NCI-H2081 treated with DMSO at 0.1 percent for 48 hours (cell line): ENCODE results near the gene PIEZO2.
"Not testable (repeated sequence)": the region's sequence is repeated elsewhere in the genome, so short reads cannot be mapped to it uniquely, and the experiment has no call there.

Source experiments
- DNase-seq: peaks from one replicate; lab custom pipeline; 2025; lab: John Stamatoyannopoulos, UW

Gene PIEZO2

GRCh38 chr18:10681581-10682367, 467.6 kb downstream of the PIEZO2 start:
- DNase-seq, result no peak

- no peak for DNase-seq
Observed at GRCh38 chr18:10680271-10680596, 469.1 kb downstream of the PIEZO2 start.

DNA sequence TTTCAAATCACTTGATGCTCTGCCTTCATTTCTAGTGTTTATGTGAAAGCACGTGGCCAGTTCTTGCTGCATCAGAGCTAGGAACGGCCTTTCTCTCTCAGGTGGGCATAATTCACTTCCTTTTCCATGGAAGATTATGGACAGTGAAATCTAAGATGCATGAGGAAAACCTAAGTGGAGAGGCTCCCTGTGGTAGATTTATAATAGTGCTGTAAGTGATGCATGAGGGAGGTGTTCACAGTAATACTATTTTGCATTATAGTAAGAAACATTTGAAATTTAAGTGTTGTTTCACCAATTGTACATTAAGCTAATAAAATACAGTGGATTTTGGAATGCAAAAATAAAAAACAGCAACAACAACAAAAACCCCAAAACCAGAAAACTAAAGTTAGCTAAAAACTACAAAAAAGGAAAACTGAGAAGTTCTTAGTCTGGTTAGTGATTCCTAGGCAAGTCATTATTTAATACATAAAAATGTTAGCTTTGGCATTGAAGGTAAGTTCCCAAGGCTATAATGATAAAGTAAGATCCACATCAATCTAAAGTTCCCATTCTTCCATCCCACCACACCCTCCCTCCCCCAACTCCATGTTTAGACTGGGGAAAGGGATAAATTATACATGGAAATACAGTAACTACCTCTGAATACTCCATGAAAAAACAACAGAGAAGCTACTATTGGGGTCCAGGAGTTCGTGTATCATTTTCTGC, 469.7 kb downstream of the PIEZO2 start:
- no peak for DNase-seq

DNA sequence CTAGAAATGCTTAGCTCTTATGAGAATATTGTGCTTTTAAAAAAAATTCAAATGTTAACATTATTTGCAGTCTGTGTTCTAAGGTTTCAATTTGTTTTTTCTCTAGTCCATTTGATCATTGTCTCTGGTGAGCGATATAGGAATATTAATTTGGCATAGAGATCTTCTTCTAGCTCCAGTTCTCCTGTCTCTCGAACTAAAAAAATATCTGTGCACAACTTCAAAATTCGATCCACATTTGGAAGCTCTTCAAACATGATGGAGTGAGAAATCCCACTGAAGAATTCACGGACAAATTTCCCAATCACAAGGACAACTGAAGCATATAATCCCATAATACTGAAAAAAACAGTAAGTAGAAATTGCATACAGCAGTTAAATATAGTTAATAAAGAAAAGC, 477.9 kb downstream of the PIEZO2 start:
- no peak for DNase-seq

- DNase-seq, result no peak
Observed at GRCh38 chr18:10670856-10671255, 478.5 kb downstream of the PIEZO2 start.

DNA sequence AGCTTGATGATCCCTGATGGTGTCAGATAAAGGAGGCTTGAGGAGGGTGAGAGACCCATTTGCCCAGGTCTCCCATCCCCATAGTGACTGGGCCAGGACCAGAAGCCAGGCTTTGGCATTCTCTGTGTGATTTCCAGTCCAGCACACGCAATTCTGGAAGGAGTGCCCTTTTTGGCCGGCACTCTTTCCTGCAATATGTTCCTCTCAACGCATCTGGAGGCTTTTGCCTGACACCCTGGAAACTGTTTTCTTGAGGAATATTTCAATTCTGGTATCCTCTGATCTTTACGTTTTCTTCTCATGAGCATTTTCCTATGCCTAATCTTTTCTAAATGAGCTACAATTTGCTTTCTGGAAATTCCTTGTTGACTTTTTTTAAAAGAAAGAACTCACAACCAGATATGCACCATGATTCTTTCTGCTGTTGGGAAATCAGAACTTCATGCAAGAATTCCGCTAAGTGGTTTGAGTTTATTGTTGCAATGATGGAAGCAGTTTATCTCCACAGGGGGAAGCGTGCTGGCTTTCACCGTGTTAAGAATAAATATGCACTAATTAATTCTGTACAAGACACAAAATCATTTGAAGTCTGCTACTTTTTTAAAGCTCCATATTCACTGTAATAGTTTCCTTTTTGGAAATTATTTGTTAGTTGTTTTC, 479.8 kb downstream of the PIEZO2 start:
- DNase-seq, result no peak

DNA sequence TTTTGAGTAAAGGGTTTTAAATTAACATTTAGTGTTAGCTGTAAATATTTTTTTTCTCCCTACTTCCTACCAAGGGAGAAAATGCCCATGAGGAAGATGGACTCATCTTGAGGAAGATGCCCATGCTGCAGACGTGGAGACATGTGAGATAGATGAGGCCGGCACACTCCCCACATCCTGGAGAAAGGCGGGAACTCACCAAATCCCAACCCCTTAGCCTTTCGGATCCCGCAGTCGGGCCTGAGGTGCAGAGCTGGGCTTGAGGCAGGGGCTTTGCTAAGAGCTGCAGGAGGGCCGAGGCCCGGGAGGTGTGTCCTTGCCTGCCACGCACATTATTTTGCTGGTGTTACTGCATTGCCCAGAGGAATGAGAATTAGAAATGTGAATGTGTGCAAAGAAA, 485.6 kb downstream of the PIEZO2 start:
- DNase-seq, result no peak

- no peak for DNase-seq
Observed at GRCh38 chr18:10661317-10661716, 488.1 kb downstream of the PIEZO2 start.

GRCh38 chr18:10660179-10660884, 489.0 kb downstream of the PIEZO2 start:
- no peak for DNase-seq

DNA sequence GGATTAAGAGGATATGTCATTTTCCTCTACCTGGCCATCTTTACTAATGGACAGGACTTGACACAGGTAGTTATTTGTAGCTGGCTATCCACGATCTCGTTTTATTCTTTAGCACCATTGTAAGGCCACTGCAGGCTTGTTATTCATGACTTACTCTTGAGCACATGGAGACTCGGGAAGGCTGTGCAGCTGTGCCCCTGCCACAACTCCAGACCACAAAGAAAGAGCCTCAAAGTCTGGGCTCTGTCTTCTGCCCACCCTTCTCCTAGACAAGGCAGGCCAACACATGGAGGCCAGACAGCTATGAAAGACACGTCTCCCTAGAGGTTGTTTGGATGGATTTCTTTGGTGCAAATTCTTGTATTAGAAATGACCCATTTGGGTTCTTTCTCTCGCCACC, 489.8 kb downstream of the PIEZO2 start:
- no peak for DNase-seq

DNA sequence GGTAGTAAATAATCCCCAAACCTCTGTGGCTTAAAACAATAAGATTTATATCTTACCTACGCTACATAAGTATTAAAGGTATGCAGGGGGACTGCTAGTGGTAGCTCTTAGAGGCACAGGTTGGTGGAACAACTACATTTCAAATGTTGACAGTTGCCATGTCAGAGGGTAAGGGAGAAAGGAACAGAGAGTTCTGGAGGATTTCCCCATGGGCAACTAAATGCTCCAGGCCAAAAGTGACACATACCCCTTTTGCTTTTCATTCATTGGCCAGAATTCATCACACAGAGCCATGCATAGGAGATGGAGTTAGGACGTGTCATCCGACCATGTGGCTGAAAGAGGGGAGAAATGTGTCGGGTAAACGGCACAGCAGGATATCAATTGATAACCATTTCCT, 490.4 kb downstream of the PIEZO2 start:
- DNase-seq, result no peak

GRCh38 chr18:10644003-10644402, 505.4 kb downstream of the PIEZO2 start:
- DNase-seq, result not testable (repeated sequence)

DNA sequence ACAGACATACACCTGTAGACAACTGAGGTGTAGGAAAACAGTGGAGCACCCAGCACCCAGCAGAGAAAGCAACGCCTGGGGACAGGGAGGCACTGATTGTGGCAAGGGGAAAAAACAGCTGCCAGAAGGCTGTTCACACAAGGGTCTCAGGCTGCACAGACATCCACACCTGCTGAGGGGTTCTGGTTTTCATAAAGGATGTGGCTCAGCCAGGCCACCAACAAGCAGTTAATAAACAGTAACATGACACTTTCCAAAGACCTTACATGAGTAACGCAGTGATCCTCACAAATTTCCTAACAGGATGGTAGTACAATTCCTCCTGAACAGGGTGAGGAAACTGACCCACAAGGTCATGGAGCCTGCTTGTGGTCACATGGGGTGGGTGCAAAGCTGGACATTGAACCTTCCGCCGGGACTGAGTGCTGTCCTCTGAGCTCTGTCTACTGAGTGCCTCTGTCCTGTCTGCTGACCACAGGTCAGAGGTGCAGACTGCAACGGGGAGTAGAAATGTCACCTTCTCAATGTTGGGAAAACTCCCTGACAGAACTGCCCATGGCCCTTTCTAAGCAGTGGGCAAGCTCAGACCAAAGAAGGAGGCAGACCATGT, 506.3 kb downstream of the PIEZO2 start:
- DNase-seq, result not testable (repeated sequence)

DNA sequence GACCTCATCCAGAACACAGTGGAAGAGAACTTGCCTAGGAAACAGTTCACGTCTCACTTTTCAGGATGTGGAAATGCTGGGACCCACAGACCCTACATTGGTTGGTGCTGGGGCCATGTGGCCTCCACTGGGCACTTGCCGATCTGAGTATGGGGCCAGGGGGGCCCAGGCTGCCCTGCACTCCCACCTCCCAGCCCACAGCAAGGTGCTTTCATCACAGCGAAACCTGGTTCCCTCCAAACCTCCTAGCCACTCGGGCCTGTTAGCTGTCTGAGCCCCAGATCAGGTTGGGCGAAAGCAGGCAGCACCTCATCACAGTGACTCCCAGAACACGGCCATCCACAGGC, 510.9 kb downstream of the PIEZO2 start:
- not testable (repeated sequence) for DNase-seq

DNA sequence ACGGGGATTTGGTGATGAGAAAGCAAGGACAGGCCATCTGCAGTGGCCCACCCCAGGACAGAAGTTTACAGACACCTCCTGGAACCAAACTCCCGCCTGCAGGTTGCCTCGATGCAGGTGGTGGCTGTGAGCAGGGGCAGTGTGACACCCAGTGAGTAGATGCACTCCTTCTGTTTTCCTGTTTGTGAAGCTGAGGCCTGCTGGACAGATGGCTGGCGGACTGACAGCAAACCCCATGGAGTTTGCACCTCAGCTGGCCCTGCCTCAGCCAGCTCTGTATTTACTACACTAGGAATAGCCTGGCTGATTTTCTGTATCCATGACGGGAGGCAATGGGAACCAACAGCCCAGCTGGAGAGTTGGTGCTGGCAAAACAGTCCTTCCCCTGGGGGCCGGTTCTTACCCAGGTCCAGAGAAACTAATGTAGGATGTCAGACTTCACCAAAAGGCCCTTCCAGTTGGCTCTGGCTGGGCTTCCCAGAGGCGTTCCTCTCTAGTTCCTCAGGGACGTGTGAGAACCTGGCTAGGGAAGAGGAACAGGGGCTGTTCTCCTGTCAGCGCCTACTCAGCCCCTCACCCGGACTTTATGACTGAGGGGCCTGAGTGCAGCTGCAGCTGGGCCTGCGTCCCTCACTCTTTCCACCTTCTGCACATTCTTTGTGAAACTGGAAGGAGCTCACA, 511.4 kb downstream of the PIEZO2 start:
- not testable (repeated sequence) for DNase-seq

DNA sequence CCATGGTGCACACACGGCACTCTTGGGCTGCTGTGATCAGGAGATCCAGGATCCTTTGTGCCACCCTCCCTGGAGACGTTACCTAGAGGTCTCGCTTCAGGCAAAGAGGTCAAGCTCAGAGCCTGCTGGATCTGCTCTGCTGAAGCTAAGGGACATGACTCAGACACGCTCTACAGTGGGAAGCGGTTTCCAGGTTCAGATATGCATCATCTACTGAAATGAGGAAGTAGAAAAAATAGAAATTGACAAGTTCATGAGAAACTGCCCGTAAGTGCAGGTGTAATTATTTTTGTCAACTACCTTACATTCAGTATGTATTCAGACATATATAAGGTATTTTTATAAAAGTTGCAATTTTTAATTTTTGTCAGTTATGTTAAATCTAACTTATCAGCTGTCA, 520.3 kb downstream of the PIEZO2 start:
- DNase-seq, result not testable (repeated sequence)

GRCh38 chr18:10626606-10627213, 522.7 kb downstream of the PIEZO2 start:
- DNase-seq, result not testable (repeated sequence)

- not testable (repeated sequence) for DNase-seq
Observed at GRCh38 chr18:10623606-10624005, 525.8 kb downstream of the PIEZO2 start.

DNA sequence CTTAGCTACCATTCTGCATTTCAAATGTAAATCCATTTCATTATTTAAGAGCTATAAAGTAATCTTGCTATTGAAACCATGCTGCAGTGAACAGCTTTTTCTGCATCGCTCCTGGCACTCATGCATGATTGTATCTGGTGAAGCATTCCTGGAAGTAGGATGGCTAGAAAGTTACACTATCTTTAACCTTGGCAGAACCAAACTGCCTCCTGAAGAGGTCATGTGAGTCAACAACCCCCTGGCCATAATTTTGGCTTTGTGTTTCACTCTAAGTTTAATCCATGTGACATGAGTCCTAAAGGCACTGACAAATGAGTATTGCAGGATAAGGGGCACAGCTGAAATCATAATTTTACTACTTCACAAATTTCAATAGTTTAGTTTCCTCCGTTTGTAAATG, 526.4 kb downstream of the PIEZO2 start:
- not testable (repeated sequence) for DNase-seq

DNA sequence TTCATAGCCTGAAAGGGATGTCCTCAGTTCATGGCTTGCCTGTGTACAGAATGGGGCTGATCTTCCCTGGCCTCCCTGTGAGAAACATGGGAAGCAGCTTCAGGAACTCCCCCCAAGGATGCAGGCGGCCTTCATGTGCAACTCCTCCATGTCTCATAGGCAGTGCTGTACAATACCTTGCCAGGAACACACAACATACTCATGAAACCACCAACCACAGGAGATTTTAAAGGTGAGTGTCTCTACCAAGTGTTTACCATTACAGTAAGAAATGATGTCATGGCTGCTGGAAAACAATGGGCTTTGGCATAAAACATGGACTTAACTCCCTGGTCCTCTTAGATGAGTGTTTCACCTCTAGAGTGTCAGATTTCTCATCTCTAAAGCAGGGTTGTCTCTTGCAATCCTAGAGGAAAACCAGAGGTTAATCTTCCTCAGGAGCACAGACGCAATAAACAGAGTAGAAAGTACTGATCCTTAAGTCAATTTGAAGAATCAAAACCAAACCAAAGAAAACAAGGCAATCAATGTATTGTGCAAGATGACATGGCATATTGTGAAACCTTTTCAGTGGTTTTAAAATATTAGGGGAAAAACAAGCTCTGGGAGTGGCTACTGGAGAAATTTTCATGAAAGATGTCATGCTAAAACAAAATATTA, 528.6 kb downstream of the PIEZO2 start:
- not testable (repeated sequence) for DNase-seq
